Hepatocyte (in vitro differentiated cells): ENCODE results near the gene DENND2D. TPM values are rescaled to one million over a fixed set of nuclear protein-coding genes. Genes with fewer than 3 reads are reported as not detected.

Source experiments
- DNase-seq: peaks from one replicate; pipeline ENCODE4 v3.0.0-alpha.2; 2016; ENCODE audit warnings: low spot score
- H2AFZ ChIP-seq: fragments of 200-600 bp; sonication (generic); 2 replicates; pipeline ENCODE4 v1.6.0; 2016; ENCODE audit warnings: antibody characterized with exemption, mild to moderate bottlenecking
- H3K27ac ChIP-seq: fragments of 200-600 bp; sonication (generic); 2 replicates; pipeline ENCODE4 v1.5.1; 2016; ENCODE audit warnings: mild to moderate bottlenecking
- H3K27me3 ChIP-seq: fragments of 200-600 bp; sonication (generic); 2 replicates; pipeline ENCODE4 v1.6.1; 2016
- H3K36me3 ChIP-seq: fragments of 200-600 bp; sonication (generic); replicated peaks from 2 replicates; pipeline ENCODE4 v1.5.1; 2016; ENCODE audit warnings: low read depth; ENCODE audit not compliant: insufficient read depth
- H3K4me1 ChIP-seq: fragments of 200-600 bp; sonication (generic); 2 replicates; pipeline ENCODE4 v1.5.1; 2016; ENCODE audit warnings: mild to moderate bottlenecking, moderate library complexity; ENCODE audit not compliant: insufficient read depth
- H3K4me2 ChIP-seq: fragments of 200-600 bp; sonication (generic); 2 replicates; pipeline ENCODE4 v1.6.0; 2016
- H3K4me3 ChIP-seq: fragments of 200-600 bp; sonication (generic); 2 replicates; pipeline ENCODE4 v1.5.1; 2016; ENCODE audit warnings: mild to moderate bottlenecking
- H3K79me2 ChIP-seq: fragments of 200-600 bp; sonication (generic); 2 replicates; pipeline ENCODE4 v1.6.0; 2017; ENCODE audit warnings: mild to moderate bottlenecking
- H3K9me2 ChIP-seq: fragments of 200-600 bp; sonication (generic); replicated peaks from 2 replicates; pipeline ENCODE4 v1.6.0; 2017; ENCODE audit warnings: mild to moderate bottlenecking; ENCODE audit not compliant: insufficient read depth
- H3K9me3 ChIP-seq: fragments of 200-600 bp; sonication (generic); 2 replicates; pipeline ENCODE4 v1.5.1; 2016; ENCODE audit warnings: low read depth, mild to moderate bottlenecking
- H4K20me1 ChIP-seq: fragments of 200-600 bp; sonication (generic); 2 replicates; pipeline ENCODE4 v1.6.0; 2016; ENCODE audit warnings: mild to moderate bottlenecking; ENCODE audit not compliant: insufficient read depth, poor library complexity, severe bottlenecking
- EZH2 ChIP-seq: fragments of 200-600 bp; sonication (generic); IDR thresholded peaks from 2 replicates; pipeline ENCODE4 v1.6.1; 2016; ENCODE audit warnings: antibody characterized with exemption, mild to moderate bottlenecking, borderline replicate concordance
- EZH2phosphoT487 ChIP-seq: fragments of 200-600 bp; sonication (generic); IDR thresholded peaks from one replicate; pipeline ENCODE4 v1.6.1; 2018; ENCODE audit warnings: antibody characterized with exemption, mild to moderate bottlenecking, low read depth, moderate library complexity; ENCODE audit not compliant: unreplicated experiment, severe bottlenecking
- WGBS: methylation state at CpG from one replicate; pipeline ENCODE4 v1.1.6; 2016; ENCODE audit warnings: low lambda C conversion rate; ENCODE audit errors: missing lambda C conversion rate; 5-methylcytosine and 5-hydroxymethylcytosine counted together
- polyA plus RNA-seq: library from polyadenylated mRNA; unstranded; fragments of >200 nt; fragmentation: Nextera tagmentation; extraction: Ambion mirVana; gene quantifications from 2 replicates; pipeline ENCODE4 v1.2.1, GENCODE V29; 2016
- total RNA-seq: library from RNA; depleted of rRNA; stranded (reverse); fragments of >200 nt; gene quantifications from 2 replicates; pipeline ENCODE4 v1.2.3, GENCODE V29; 2014
- TF ChIP-seq, protein P1 (sequence below): fragments of 200-600 bp; sonication (generic); IDR thresholded peaks from 2 replicates; pipeline ENCODE4 v1.5.1; 2016; ENCODE audit warnings: antibody characterized with exemption, mild to moderate bottlenecking; ENCODE audit not compliant: poor library complexity

The DENND2D gene
- total and polyA plus RNA-seq, 2 experiments from 2014 or later: 7.6 to 8.3 TPM

DNA sequence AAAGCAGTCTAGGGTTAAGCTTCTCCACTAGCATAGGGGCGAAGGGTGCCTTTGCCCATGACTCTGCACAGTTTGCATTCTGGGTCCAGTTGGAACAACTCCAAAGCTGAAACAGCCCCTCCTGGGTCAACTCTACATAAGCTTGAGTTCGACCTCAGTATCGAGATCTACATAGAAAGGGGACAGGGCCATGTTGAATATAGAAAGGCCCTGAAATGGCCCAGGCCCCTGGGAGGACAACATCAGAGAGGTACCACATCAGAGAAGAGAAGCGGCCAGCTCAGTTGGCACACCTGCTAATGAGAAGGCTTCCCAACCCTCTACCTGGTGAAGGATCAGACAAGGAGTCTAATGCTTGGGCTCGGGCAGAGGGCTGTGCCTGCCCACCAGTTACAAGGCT lies 1.6 kb downstream of the DENND2D start:
- no peak for DNase-seq
- Histone ChIP-seq H3K79me2 (no peaks in the 10 kb centered on the region), H2AFZ (no peak overlapping the region), H4K20me1 (no peaks in the 10 kb centered on the region), H3K4me3 (no peak overlapping the region), H3K27ac (no peak overlapping the region), H3K9me2 (no peaks in the 10 kb centered on the region), H3K9me3 (no peaks in the 10 kb centered on the region), H3K4me2 (no peak overlapping the region), H3K4me1 (peaks cover 31% of the 10 kb centered on the region), H3K27me3 (no peaks in the 10 kb centered on the region), H3K36me3 (no peaks in the 10 kb centered on the region)
- TF ChIP-seq EZH2phosphoT487: no peak
- no peak for TF ChIP-seq EZH2
- TF ChIP-seq, protein P1, sequence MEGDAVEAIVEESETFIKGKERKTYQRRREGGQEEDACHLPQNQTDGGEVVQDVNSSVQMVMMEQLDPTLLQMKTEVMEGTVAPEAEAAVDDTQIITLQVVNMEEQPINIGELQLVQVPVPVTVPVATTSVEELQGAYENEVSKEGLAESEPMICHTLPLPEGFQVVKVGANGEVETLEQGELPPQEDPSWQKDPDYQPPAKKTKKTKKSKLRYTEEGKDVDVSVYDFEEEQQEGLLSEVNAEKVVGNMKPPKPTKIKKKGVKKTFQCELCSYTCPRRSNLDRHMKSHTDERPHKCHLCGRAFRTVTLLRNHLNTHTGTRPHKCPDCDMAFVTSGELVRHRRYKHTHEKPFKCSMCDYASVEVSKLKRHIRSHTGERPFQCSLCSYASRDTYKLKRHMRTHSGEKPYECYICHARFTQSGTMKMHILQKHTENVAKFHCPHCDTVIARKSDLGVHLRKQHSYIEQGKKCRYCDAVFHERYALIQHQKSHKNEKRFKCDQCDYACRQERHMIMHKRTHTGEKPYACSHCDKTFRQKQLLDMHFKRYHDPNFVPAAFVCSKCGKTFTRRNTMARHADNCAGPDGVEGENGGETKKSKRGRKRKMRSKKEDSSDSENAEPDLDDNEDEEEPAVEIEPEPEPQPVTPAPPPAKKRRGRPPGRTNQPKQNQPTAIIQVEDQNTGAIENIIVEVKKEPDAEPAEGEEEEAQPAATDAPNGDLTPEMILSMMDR: no peak
- 95% methylated on average over 5 of the region's 5 CpGs for WGBS

DNA sequence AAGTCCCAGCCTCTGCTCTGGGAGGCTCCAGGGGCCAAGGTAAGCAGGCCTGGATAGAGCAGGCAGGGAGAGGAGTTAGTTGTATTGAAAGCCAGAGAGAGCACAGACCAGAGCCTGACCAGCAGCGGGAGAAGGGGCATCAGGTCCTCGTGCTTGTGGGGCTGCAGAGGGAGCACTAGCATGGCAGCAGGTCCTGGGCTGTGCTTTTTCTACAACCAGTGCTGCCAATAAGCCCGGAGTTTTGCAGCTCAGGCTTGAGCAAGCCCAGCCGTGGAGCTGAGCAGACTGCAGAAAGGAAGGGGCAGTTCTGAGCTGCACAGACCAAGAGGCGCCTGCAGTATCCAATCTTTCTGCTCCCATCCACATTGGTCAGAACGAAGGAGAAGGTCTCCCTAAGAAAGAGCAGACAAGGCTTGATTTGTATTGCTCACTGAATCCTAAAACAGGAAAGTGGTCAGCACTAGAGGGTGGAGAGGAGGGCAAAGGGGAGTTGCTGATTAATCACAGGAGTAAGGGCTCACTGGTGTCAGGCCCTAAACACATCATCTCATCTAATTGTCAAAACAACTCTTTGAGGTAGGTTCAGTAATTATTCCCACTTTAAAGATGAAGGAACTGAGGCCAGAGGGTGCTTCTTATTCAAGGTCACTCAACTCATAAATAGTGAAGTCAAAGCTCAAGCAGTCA lies 2.7 kb downstream of the DENND2D start:
- H3K27me3 ChIP-seq: no peaks in the 10 kb centered on the region
- H2AFZ ChIP-seq: no peak overlapping the region
- no peaks in the 10 kb centered on the region for H3K9me3 ChIP-seq
- no peak overlapping the region for H3K4me3 ChIP-seq
- peaks cover 36% of the 10 kb centered on the region for H3K4me1 ChIP-seq
- no peaks in the 10 kb centered on the region for H3K9me2 ChIP-seq
- H4K20me1 ChIP-seq: no peaks in the 10 kb centered on the region
- H3K27ac ChIP-seq: no peak overlapping the region
- no peak for TF ChIP-seq EZH2
- TF ChIP-seq, protein P1: peak; percentile 13
- WGBS: 47% methylated on average over 6 of the region's 6 CpGs
- no peak overlapping the region for H3K4me2 ChIP-seq
- no peaks in the 10 kb centered on the region for H3K36me3 ChIP-seq
- no peak for DNase-seq
- H3K79me2 ChIP-seq: no peaks in the 10 kb centered on the region

DNA sequence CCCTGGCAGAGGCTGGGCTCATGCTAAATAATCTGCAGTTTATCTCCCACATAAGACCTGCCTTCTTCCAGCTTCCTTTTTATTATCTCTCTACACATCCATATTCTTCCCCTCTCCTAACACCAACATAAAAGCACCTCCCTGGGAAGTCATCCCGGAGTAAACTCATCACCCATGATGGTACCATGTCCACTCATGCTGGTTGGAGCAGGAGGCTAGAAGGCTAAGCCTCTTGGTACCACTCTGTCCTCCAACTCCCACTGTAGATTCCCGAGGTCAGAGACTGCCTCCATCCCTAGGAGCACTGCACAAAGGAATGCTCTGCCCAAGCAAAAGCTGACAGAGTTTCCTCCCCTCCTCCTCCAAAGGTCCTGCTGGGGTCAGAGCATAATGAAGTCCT lies 4.2 kb downstream of the DENND2D start:
- Histone ChIP-seq H3K9me3 (no peaks in the 10 kb centered on the region), H3K36me3 (no peaks in the 10 kb centered on the region), H3K79me2 (no peaks in the 10 kb centered on the region), H3K9me2 (no peaks in the 10 kb centered on the region), H3K4me1 (peaks cover 41% of the 10 kb centered on the region), H3K4me3 (no peak overlapping the region), H4K20me1 (no peaks in the 10 kb centered on the region), H2AFZ (no peak overlapping the region), H3K27ac (no peak overlapping the region), H3K4me2 (no peak overlapping the region), H3K27me3 (no peaks in the 10 kb centered on the region)
- no peak for TF ChIP-seq EZH2
- TF ChIP-seq, protein P1: no peak
- TF ChIP-seq EZH2phosphoT487: no peak
- DNase-seq: no peak
- WGBS: 95% methylated on average over 2 of the region's 2 CpGs
